A549 (cell line): ENCODE data around the gene POMGNT2. TPM values are rescaled to one million over a fixed set of nuclear protein-coding genes. Genes with fewer than 3 reads are reported as not detected.

Experiments used
- ATAC-seq, 2 experiments: fragments of 200-7000 bp in 1 of 2; fragments of >200 bp in 1 of 2; cut with Nextera tagmentation in 1 of 2; cut with Tn5 transposase in 1 of 2; 3 replicates each; pipeline versions ENCODE4 v1.8.0 to v1.9.1; 2018 to 2020; ENCODE audit warnings: mild to moderate bottlenecking in 1 of 2, moderate library complexity in 1 of 2
- CTCF ChIA-PET: fragments of 300-600 bp; sonication (Branson Sonifier 250); formaldehyde crosslinking; extraction: SDS; loops from one replicate; lab custom pipeline; 2021; ENCODE audit warnings: antibody characterized with exemption, inconsistent platforms; lab: Yijun Ruan, JAX
- POLR2A ChIA-PET: fragments of 350-600 bp; formaldehyde crosslinking; extraction: SDS; loops from one replicate; lab custom pipeline; 2021; ENCODE audit warnings: antibody characterized with exemption, inconsistent platforms; lab: Yijun Ruan, JAX
- DNase-seq, 2 experiments: peaks; one replicate each; pipeline versions ENCODE4 v3.0.0 to v3.0.0-alpha.2; 2011 to 2016; ENCODE audit warnings: low read depth in 1 of 2, low spot score in 1 of 2
- FAIRE-seq: peaks from 2 replicates; lab custom pipeline; 2011; peaks lifted over from hg19 to GRCh38; lab: Jason Lieb, UNC
- H3K27ac ChIP-seq, 2 experiments: fragments of >200 bp; sonication (Bioruptor Twin); formaldehyde crosslinking; 3 replicates each; pipeline ENCODE4 v1.5.1; 2016 to 2017
- H3K4me1 ChIP-seq: fragments of >200 bp; sonication (Bioruptor Twin); formaldehyde crosslinking; 3 replicates; pipeline ENCODE4 v1.6.1; 2016
- H3K4me2 ChIP-seq: fragments of >200 bp; sonication (Bioruptor Twin); formaldehyde crosslinking; 3 replicates; pipeline ENCODE4 v1.6.1; 2016
- H3K4me3 ChIP-seq: fragments of >200 bp; sonication (Bioruptor Twin); formaldehyde crosslinking; 3 replicates; pipeline ENCODE4 v1.5.1; 2016
- H3K9me3 ChIP-seq: fragments of >200 bp; sonication (Bioruptor Twin); formaldehyde crosslinking; 3 replicates; pipeline ENCODE4 v1.6.1; 2016
- ATOH8 ChIP-seq: fragments of 250-450 bp; sonication (Bioruptor Pico); IDR thresholded peaks from 2 replicates; pipeline ENCODE4 v1.5.0; 2020; ENCODE audit warnings: low read depth, mild to moderate bottlenecking, moderate library complexity
- CBX2 ChIP-seq: fragments of 200-600 bp; sonication (generic); IDR thresholded peaks from 2 replicates; pipeline ENCODE4 v1.6.1; 2016; ENCODE audit warnings: low read depth, mild to moderate bottlenecking, borderline replicate concordance
- CHD2 ChIP-seq: fragments of 150-350 bp; IDR thresholded peaks from 2 replicates; pipeline ENCODE4 v1.6.1; 2014; ENCODE audit warnings: low read length; ENCODE audit not compliant: partially characterized antibody
- CTCF ChIP-seq: fragments of >200 bp; sonication (Bioruptor Twin); formaldehyde crosslinking; IDR thresholded peaks from 3 replicates; pipeline ENCODE4 v1.5.1; 2016
- E2F6 ChIP-seq: IDR thresholded peaks from 2 replicates; pipeline ENCODE4 v1.6.1; 2012; ENCODE audit warnings: low read depth, borderline replicate concordance
- EHMT2 ChIP-seq: fragments of 200-600 bp; sonication (generic); IDR thresholded peaks from 2 replicates; pipeline ENCODE4 v1.6.1; 2016; ENCODE audit warnings: antibody characterized with exemption, low read depth, mild to moderate bottlenecking, moderate library complexity
- ELK1 ChIP-seq: fragments of 150-350 bp; IDR thresholded peaks from 2 replicates; pipeline ENCODE4 v1.6.1; 2014; ENCODE audit warnings: low read depth, mild to moderate bottlenecking, low read length
- ESRRA ChIP-seq: fragments of 150-350 bp; IDR thresholded peaks from 2 replicates; pipeline ENCODE4 v1.6.1; 2014; ENCODE audit warnings: mild to moderate bottlenecking, low read length, borderline replicate concordance
- GATA3 ChIP-seq: IDR thresholded peaks from 2 replicates; pipeline ENCODE4 v1.6.1; 2012; ENCODE audit warnings: borderline replicate concordance
- HES2 ChIP-seq: fragments of >200 bp; sonication (Bioruptor Twin); formaldehyde crosslinking; IDR thresholded peaks from 2 replicates; pipeline ENCODE4 v1.6.1; 2016
- KDM1A ChIP-seq: fragments of 200-600 bp; sonication (generic); IDR thresholded peaks from 2 replicates; pipeline ENCODE4 v1.6.1; 2016; ENCODE audit warnings: low read depth, mild to moderate bottlenecking
- MAFK ChIP-seq: fragments of 450-650 bp; IDR thresholded peaks from 2 replicates; pipeline ENCODE4 v1.6.1; 2014; ENCODE audit not compliant: partially characterized antibody
- MAX ChIP-seq: IDR thresholded peaks from 2 replicates; pipeline ENCODE4 v1.6.1; 2012
- MYC ChIP-seq: IDR thresholded peaks from 2 replicates; pipeline ENCODE4 v1.6.1; 2012; ENCODE audit warnings: mild to moderate bottlenecking, inconsistent platforms, low read length, improper control_type of control experiment, borderline replicate concordance
- NR3C1 ChIP-seq: fragments of >200 bp; sonication (Bioruptor Twin); formaldehyde crosslinking; IDR thresholded peaks from 3 replicates; pipeline ENCODE4 v1.6.1; 2017
- PBX3 ChIP-seq: IDR thresholded peaks from 2 replicates; pipeline ENCODE4 v1.6.1; 2012
- PHF8 ChIP-seq: fragments of 200-600 bp; sonication (generic); IDR thresholded peaks from 2 replicates; pipeline ENCODE4 v1.6.1; 2016; ENCODE audit warnings: low read depth, mild to moderate bottlenecking, antibody characterized with exemption, moderate library complexity, borderline replicate concordance
- POLR2A ChIP-seq: IDR thresholded peaks from 2 replicates; pipeline ENCODE4 v1.6.1; 2012; ENCODE audit warnings: mild to moderate bottlenecking, low read length
- POLR2AphosphoS2 ChIP-seq: conservative IDR thresholded peaks from 2 replicates; pipeline ENCODE4 v1.6.1; 2012; ENCODE audit warnings: low read length, improper control_type of control experiment, inconsistent platforms
- RAD21 ChIP-seq, 2 experiments: fragments of >200 bp in 1 of 2; sonication (Bioruptor Twin) in 1 of 2; formaldehyde crosslinking in 1 of 2; IDR thresholded peaks in 1 of 2; conservative IDR thresholded peaks in 1 of 2; 2 replicates in 1 of 2; 3 replicates in 1 of 2; pipeline ENCODE4 v1.6.1; 2012 to 2018; ENCODE audit warnings: inconsistent platforms in 1 of 2
- RCOR1 ChIP-seq: fragments of 150-350 bp; IDR thresholded peaks from 2 replicates; pipeline ENCODE4 v1.6.1; 2014; ENCODE audit warnings: antibody characterized with exemption, low read length, low read depth
- TP53 ChIP-seq: fragments of 250-450 bp; sonication (Bioruptor Pico); IDR thresholded peaks from 2 replicates; pipeline ENCODE4 v1.5.0; 2021; ENCODE audit warnings: mild to moderate bottlenecking, moderate library complexity
- ZSCAN20 ChIP-seq: fragments of 250-450 bp; sonication (Bioruptor Pico); IDR thresholded peaks from 2 replicates; pipeline ENCODE4 v1.8.0; 2022; ENCODE audit warnings: mild to moderate bottlenecking, moderate library complexity
- WGBS: methylation state at CpG from one replicate; pipeline ENCODE4 v1.1.6; 2017; ENCODE audit errors: missing lambda C conversion rate; 5-methylcytosine and 5-hydroxymethylcytosine counted together
- polyA plus RNA-seq, 4 experiments: library from polyadenylated mRNA; depleted of rRNA in 3 of 4; stranded (reverse); fragments of >200 nt; fragmentation: RNase III in 1 of 4; extraction: RNeasy Plus Mini Kit Qiagen cat#74134 plus additional on column Dnase treatment in 1 of 4; gene quantifications; 2 replicates in 3 of 4; 3 replicates in 1 of 4; pipeline ENCODE4 v1.2.3, GENCODE V29; 2011 to 2017

The POMGNT2 gene
- polyA plus RNA-seq, 2 of the 4 experiments (the other 2 are of a cell fraction), result 7.9 to 9.6 TPM

GRCh38 chr3:43034911-43035310 is 71.0 kb downstream of the POMGNT2 start:
- no peak for FAIRE-seq
- 12% methylated on average over 4 of the region's 4 CpGs for WGBS
- POLR2A ChIA-PET, result no interaction called here
- no peak overlapping the region for H3K4me2 ChIP-seq
- H3K27ac ChIP-seq, result no peak overlapping the region
- TF ChIP-seq CBX2 (no peak), NR3C1 (no peak), TP53 (CRISPR knock-in tag) (no peak), ZSCAN20 (no peak), POLR2A (no peak), KDM1A (no peak), GATA3 (no peak), EHMT2 (no peak), RAD21 (conservative IDR thresholded peaks at IDR 0.05 in 1 of 2, IDR thresholded peaks at IDR 0.05 in 1 of 2) (no peak), ESRRA (no peak), CTCF (no peak), CHD2 (no peak), E2F6 (no peak)
- TF ChIP-seq, all 56 proteins: peak for 0
- ATAC-seq, result no peak
- DNase-seq, result no peak
- H3K4me1 ChIP-seq, result no peaks in the 10 kb centered on the region
- H3K4me3 ChIP-seq, result no peak overlapping the region
- CTCF ChIA-PET, result interaction anchor here (0.5 to 1.3 kb wide), 2 partner anchors 12 to 238 kb away, joined by 3 read pairs; no protein-coding TSS in a partner anchor
- no peaks in the 10 kb centered on the region for H3K9me3 ChIP-seq

- ChIA-PET POLR2A (no interaction called here), CTCF (interaction anchor here (1.3 kb wide), 1 partner anchor 13 kb away, joined by 3 read pairs; no protein-coding TSS in a partner anchor)
- no peak for ATAC-seq
- no peak for TF ChIP-seq HES2
- TF ChIP-seq RCOR1, result no peak
- no peak for TF ChIP-seq MAFK
- TF ChIP-seq KDM1A, result no peak
- H3K4me1 ChIP-seq, result no peaks in the 10 kb centered on the region
- no peak overlapping the region for H3K4me3 ChIP-seq
- H3K9me3 ChIP-seq, result no peaks in the 10 kb centered on the region
- FAIRE-seq, result no peak
- WGBS, result 28% methylated on average over 4 of the region's 4 CpGs
- DNase-seq, result no peak
- H3K27ac ChIP-seq, result no peak overlapping the region
- H3K4me2 ChIP-seq, result no peak overlapping the region
Observed at GRCh38 chr3:43034200-43034599, 71.7 kb downstream of the POMGNT2 start.

- ChIA-PET POLR2A (no interaction called here), CTCF (interaction anchor here (1.3 kb wide), 1 partner anchor 71 kb away, joined by 3 read pairs; no protein-coding TSS in a partner anchor)
- no peak overlapping the region for H3K27ac ChIP-seq
- 50% methylated on average over 18 of the region's 23 CpGs for WGBS
- H3K9me3 ChIP-seq, result no peaks in the 10 kb centered on the region
- no peak for TF ChIP-seq POLR2AphosphoS2
- no peak for TF ChIP-seq PHF8
- TF ChIP-seq MYC, result no peak
- TF ChIP-seq MAX, result no peak
- TF ChIP-seq CHD2, result no peak
- no peak for TF ChIP-seq CBX2
- no peak for TF ChIP-seq ELK1
- no peak for TF ChIP-seq ATOH8
- no peak for TF ChIP-seq HES2
- TF ChIP-seq PBX3, result no peak
- no peak overlapping the region for H3K4me3 ChIP-seq
- DNase-seq, result no peak
- no peak for ATAC-seq
- no peaks in the 10 kb centered on the region for H3K4me1 ChIP-seq
- no peak overlapping the region for H3K4me2 ChIP-seq
- FAIRE-seq, result no peak
Observed at GRCh38 chr3:43032646-43033628, 72.9 kb downstream of the POMGNT2 start.
